Osteoblast (primary cell): ENCODE results near the gene C11orf24. TPM values are rescaled to one million over a fixed set of nuclear protein-coding genes. Genes with fewer than 3 reads are reported as not detected.

Experiments
- DNase-seq: peaks from one replicate; pipeline ENCODE4 v3.0.0; 2011; ENCODE audit warnings: low spot score, mixed read lengths; ENCODE audit not compliant: insufficient read length; ENCODE audit errors: missing footprints
- H2AFZ ChIP-seq: 2 replicates; pipeline ENCODE4 v1.6.0; 2011; ENCODE audit warnings: mild to moderate bottlenecking, low read length
- H3K27ac ChIP-seq: 2 replicates; pipeline ENCODE4 v1.5.1; 2011; ENCODE audit warnings: mild to moderate bottlenecking, low read depth, low read length, moderate library complexity
- H3K27me3 ChIP-seq: 2 replicates; pipeline ENCODE4 v1.6.0; 2012; ENCODE audit warnings: mild to moderate bottlenecking, control low read depth, inconsistent platforms, low read length, moderate library complexity; ENCODE audit not compliant: insufficient read depth
- H3K36me3 ChIP-seq: 2 replicates; pipeline ENCODE4 v1.5.1; 2011; ENCODE audit warnings: mild to moderate bottlenecking, low read length, control low read depth, moderate library complexity; ENCODE audit not compliant: insufficient read depth
- H3K4me1 ChIP-seq: 2 replicates; pipeline ENCODE4 v1.5.1; 2011; ENCODE audit warnings: mild to moderate bottlenecking, low read length, control low read depth, moderate library complexity; ENCODE audit not compliant: insufficient read depth
- H3K4me2 ChIP-seq: 2 replicates; pipeline ENCODE4 v1.6.0; 2011; ENCODE audit warnings: mild to moderate bottlenecking, low read length; ENCODE audit not compliant: insufficient read depth
- H3K4me3 ChIP-seq: fragments of 200-600 bp; sonication (generic); 3 replicates; pipeline ENCODE4 v1.5.1; 2012; ENCODE audit warnings: mild to moderate bottlenecking, low read length, inconsistent platforms; ENCODE audit not compliant: insufficient read depth
- H3K79me2 ChIP-seq: 2 replicates; pipeline ENCODE4 v1.6.0; 2012; ENCODE audit warnings: mild to moderate bottlenecking, low read length, control low read depth, inconsistent platforms; ENCODE audit not compliant: insufficient read depth
- H3K9me3 ChIP-seq: 2 replicates; pipeline ENCODE4 v1.5.1; 2011; ENCODE audit warnings: low read depth, low read length, control low read depth
- H4K20me1 ChIP-seq: 2 replicates; pipeline ENCODE4 v1.6.0; 2012; ENCODE audit warnings: mild to moderate bottlenecking, low read length, control low read depth; ENCODE audit not compliant: insufficient read depth
- CTCF ChIP-seq: IDR thresholded peaks from 2 replicates; pipeline ENCODE4 v1.5.1; 2011; ENCODE audit warnings: mild to moderate bottlenecking, low read depth, low read length, moderate library complexity; ENCODE audit errors: extremely low read depth
- total RNA-seq: library from RNA; depleted of rRNA; stranded (reverse); fragments of >200 nt; gene quantifications from 2 replicates; pipeline ENCODE4 v1.2.3, GENCODE V29; 2012

The C11orf24 gene
- total RNA-seq, 1 donor = 40.5 TPM

GRCh38 chr11:68312117-68312779 is 40.5 kb upstream of the C11orf24 start, which contains the start of gene LRP5:
Gene LRP5, plus strand, starts transcription at chr11:68312591. Its CDS starts 124 bp downstream, at chr11:68312715.
- no peaks in the 10 kb centered on the region for H3K36me3 ChIP-seq
- no peaks in the 10 kb centered on the region for H3K9me3 ChIP-seq
- peaks cover 20% of the 10 kb centered on the region for H3K79me2 ChIP-seq
- no peak for TF ChIP-seq CTCF
- peak within 1 kb of the TSS; percentile 79 for H3K4me3 ChIP-seq
- no peaks in the 10 kb centered on the region for H3K27me3 ChIP-seq
- H3K4me1 ChIP-seq = peaks cover 17% of the 10 kb centered on the region
- peak within 1 kb of the TSS; percentile 45 for H3K27ac ChIP-seq
- peak within 1 kb of the TSS; percentile 78 for H2AFZ ChIP-seq
- peak within 1 kb of the TSS; percentile 89 for H3K4me2 ChIP-seq
- H4K20me1 ChIP-seq = peaks cover 16% of the 10 kb centered on the region
- DNase-seq = peak; percentile 97

DNA sequence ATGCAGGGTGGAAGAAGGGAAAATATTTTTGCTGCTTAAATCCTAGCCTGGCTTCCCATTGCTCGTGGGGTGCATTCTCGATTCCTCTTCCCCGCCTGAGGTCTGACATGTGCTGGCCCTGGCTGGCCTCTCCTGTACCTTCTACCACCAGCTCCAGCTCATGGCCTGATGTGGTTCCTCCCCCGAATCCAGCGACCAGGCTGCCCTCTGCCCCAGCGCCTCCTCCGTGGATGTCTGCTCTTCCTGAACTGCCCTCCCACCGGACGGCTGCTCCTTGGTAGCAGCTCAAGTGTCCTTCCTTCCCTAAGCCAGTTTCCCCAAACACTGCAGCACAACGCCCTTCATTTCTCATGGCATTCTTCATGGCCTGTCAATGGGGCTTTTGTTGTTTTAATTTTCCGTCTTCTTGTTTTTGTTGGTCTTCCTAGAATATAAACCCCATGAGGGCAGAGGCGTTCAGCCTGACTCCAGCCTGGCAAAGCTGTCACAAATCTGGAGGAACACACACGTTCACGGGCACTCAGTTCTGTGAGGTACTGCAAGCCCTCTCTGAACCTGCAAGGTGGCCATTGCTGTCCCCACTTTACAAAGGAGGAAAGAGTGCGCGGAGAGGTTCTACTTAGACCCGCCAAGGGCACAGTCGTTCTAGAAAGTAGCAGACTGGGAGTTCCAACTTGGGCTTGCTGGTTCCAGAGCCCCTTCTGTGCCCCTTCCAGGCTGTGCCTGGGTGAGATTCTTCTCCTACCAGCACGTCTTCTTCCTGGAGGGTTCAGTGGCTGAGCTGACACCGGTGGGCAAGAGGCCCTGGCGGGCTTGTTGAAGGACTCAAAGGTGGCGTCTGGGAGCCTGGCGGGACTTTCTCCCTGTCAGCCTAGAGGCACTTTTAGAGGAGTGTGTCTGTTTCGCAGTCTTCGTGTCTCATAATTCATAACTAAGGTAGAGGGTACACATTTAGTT is 39.7 kb upstream of the C11orf24 start:
- peaks cover 8% of the 10 kb centered on the region for H4K20me1 ChIP-seq
- H3K27ac ChIP-seq = no peak overlapping the region
- DNase-seq = peak; percentile 83
- H3K79me2 ChIP-seq = peaks cover 12% of the 10 kb centered on the region
- no peak overlapping the region for H3K4me2 ChIP-seq
- H3K4me3 ChIP-seq = no peak overlapping the region
- no peaks in the 10 kb centered on the region for H3K9me3 ChIP-seq
- H3K27me3 ChIP-seq = no peaks in the 10 kb centered on the region
- TF ChIP-seq CTCF = no peak
- no peak overlapping the region for H2AFZ ChIP-seq
- peaks cover 17% of the 10 kb centered on the region for H3K4me1 ChIP-seq
- H3K36me3 ChIP-seq = no peaks in the 10 kb centered on the region

- no peak overlapping the region for H3K27ac ChIP-seq
- peaks cover 13% of the 10 kb centered on the region for H3K4me1 ChIP-seq
- H3K79me2 ChIP-seq = peaks cover 3% of the 10 kb centered on the region
- no peak for TF ChIP-seq CTCF
- H3K36me3 ChIP-seq = no peaks in the 10 kb centered on the region
- H3K27me3 ChIP-seq = no peaks in the 10 kb centered on the region
- peak; percentile 65 for DNase-seq
- H4K20me1 ChIP-seq = no peaks in the 10 kb centered on the region
- H3K4me3 ChIP-seq = no peak overlapping the region
- no peak overlapping the region for H3K4me2 ChIP-seq
- H2AFZ ChIP-seq = no peak overlapping the region
- no peaks in the 10 kb centered on the region for H3K9me3 ChIP-seq
Measured at GRCh38 chr11:68309621-68310185, 37.9 kb upstream of the C11orf24 start.
